Neural progenitor cell (in vitro differentiated cells): ENCODE measurements around the gene ZDHHC8. TPM values are rescaled to one million over a fixed set of nuclear protein-coding genes. Genes with fewer than 3 reads are reported as not detected.

Experiments used
- DNase-seq: peaks from one replicate; pipeline ENCODE4 v3.0.0-alpha.2; 2016; ENCODE audit warnings: low spot score
- H2AFZ ChIP-seq: fragments of 200-600 bp; sonication (generic); replicated peaks from 2 replicates; pipeline ENCODE4 v1.6.1; 2016; ENCODE audit warnings: antibody characterized with exemption
- H3F3A ChIP-seq: fragments of 200-600 bp; sonication (generic); 2 replicates; pipeline ENCODE4 v1.6.1; 2016; ENCODE audit warnings: antibody characterized with exemption, low read depth
- H3K27ac ChIP-seq: fragments of 200-600 bp; sonication (generic); 2 replicates; pipeline ENCODE4 v1.5.1; 2016; ENCODE audit warnings: mild to moderate bottlenecking
- H3K27me3 ChIP-seq: fragments of 200-600 bp; sonication (generic); 2 replicates; pipeline ENCODE4 v1.6.1; 2016; ENCODE audit warnings: mild to moderate bottlenecking, moderate library complexity
- H3K36me3 ChIP-seq: fragments of 200-600 bp; sonication (generic); 2 replicates; pipeline ENCODE4 v1.5.1; 2016
- H3K4me1 ChIP-seq: fragments of 200-600 bp; sonication (generic); 2 replicates; pipeline ENCODE4 v1.6.1; 2016; ENCODE audit warnings: mixed run types
- H3K4me2 ChIP-seq: fragments of 200-600 bp; sonication (generic); 2 replicates; pipeline ENCODE4 v1.6.1; 2016
- H3K4me3 ChIP-seq: fragments of 200-600 bp; sonication (generic); 2 replicates; pipeline ENCODE4 v1.5.1; 2016
- H3K79me2 ChIP-seq: fragments of 200-600 bp; sonication (generic); 2 replicates; pipeline ENCODE4 v1.6.1; 2016; ENCODE audit warnings: low read depth
- H3K9ac ChIP-seq: fragments of 200-600 bp; sonication (generic); 2 replicates; pipeline ENCODE4 v1.6.1; 2016
- H3K9me3 ChIP-seq: fragments of 200-600 bp; sonication (generic); 2 replicates; pipeline ENCODE4 v1.5.1; 2016; ENCODE audit warnings: low read depth
- H4K20me1 ChIP-seq: fragments of 200-600 bp; sonication (generic); 2 replicates; pipeline ENCODE4 v1.6.1; 2016; ENCODE audit warnings: low read depth
- H3K27ac Mint-ChIP-seq: 3 replicates; pipeline ENCODE4 v1.8.0; 2021; ENCODE audit warnings: mixed read lengths
- H3K27me3 Mint-ChIP-seq: 2 replicates; pipeline ENCODE4 v1.8.0; 2022; ENCODE audit warnings: low read depth, mild to moderate bottlenecking, inconsistent platforms, moderate library complexity, mixed read lengths; ENCODE audit not compliant: insufficient read depth
- H3K36me3 Mint-ChIP-seq: 3 replicates; pipeline ENCODE4 v1.8.0; 2021; ENCODE audit warnings: mixed read lengths
- H3K4me1 Mint-ChIP-seq: 3 replicates; pipeline ENCODE4 v1.8.0; 2021; ENCODE audit warnings: mixed read lengths
- H3K4me3 Mint-ChIP-seq: 3 replicates; pipeline ENCODE4 v1.8.0; 2021; ENCODE audit warnings: mild to moderate bottlenecking, moderate library complexity, mixed read lengths
- H3K9me3 Mint-ChIP-seq: 3 replicates; pipeline ENCODE4 v1.8.0; 2020; ENCODE audit warnings: mixed read lengths
- EZH2 ChIP-seq: fragments of 200-600 bp; sonication (generic); IDR thresholded peaks from 2 replicates; pipeline ENCODE4 v1.6.1; 2017; ENCODE audit warnings: antibody characterized with exemption, mild to moderate bottlenecking, moderate library complexity
- EZH2phosphoT487 ChIP-seq: fragments of 200-600 bp; sonication (generic); IDR thresholded peaks from 2 replicates; pipeline ENCODE4 v1.6.1; 2017; ENCODE audit warnings: antibody characterized with exemption
- total RNA-seq: library from RNA; depleted of rRNA; stranded (reverse); fragments of >200 nt; gene quantifications from 2 replicates; pipeline ENCODE4 v1.2.3, GENCODE V29; 2015; ENCODE audit warnings: low replicate concordance
- TF ChIP-seq, protein P1 (sequence below): fragments of 200-600 bp; sonication (generic); IDR thresholded peaks from 2 replicates; pipeline ENCODE4 v1.5.1; 2017; ENCODE audit warnings: antibody characterized with exemption, mild to moderate bottlenecking

The ZDHHC8 gene
- total RNA-seq, 1 donor from 2014 or later: 7.1 TPM

DNA sequence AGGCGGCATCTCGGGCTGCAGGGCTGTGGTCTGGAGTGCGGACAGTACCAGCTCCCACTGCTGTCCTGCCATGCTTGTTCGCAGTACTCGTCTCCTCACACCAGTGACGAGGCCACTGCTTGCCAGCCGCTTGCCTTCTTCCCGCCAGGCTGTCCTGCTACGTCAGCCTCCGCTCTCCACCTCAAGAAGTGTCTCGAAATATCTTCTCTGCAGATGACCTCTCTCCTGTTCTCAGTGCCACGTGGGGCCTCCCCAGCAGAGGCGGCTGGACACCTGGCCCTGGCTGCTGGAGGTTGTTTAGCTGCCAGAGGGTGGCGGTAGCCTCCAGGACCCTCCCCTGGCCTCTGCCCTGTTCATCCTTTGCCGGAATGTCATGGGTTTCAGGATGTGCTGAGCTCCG lies 22.3 kb downstream of the ZDHHC8 start:
- H3K4me1 Mint-ChIP-seq: peaks cover 39% of the 10 kb centered on the region
- no peaks in the 10 kb centered on the region for H3K9me3 Mint-ChIP-seq
- no peaks in the 10 kb centered on the region for H3K27me3 Mint-ChIP-seq
- no peak overlapping the region for H3K4me3 Mint-ChIP-seq
- H3K4me2 ChIP-seq: no peak overlapping the region
- H2AFZ ChIP-seq: no peak overlapping the region
- H3K4me1 ChIP-seq: peaks cover 9% of the 10 kb centered on the region
- H3F3A ChIP-seq: no peaks in the 10 kb centered on the region
- no peaks in the 10 kb centered on the region for H3K27me3 ChIP-seq
- no peaks in the 10 kb centered on the region for H3K9me3 ChIP-seq
- TF ChIP-seq, protein P1, sequence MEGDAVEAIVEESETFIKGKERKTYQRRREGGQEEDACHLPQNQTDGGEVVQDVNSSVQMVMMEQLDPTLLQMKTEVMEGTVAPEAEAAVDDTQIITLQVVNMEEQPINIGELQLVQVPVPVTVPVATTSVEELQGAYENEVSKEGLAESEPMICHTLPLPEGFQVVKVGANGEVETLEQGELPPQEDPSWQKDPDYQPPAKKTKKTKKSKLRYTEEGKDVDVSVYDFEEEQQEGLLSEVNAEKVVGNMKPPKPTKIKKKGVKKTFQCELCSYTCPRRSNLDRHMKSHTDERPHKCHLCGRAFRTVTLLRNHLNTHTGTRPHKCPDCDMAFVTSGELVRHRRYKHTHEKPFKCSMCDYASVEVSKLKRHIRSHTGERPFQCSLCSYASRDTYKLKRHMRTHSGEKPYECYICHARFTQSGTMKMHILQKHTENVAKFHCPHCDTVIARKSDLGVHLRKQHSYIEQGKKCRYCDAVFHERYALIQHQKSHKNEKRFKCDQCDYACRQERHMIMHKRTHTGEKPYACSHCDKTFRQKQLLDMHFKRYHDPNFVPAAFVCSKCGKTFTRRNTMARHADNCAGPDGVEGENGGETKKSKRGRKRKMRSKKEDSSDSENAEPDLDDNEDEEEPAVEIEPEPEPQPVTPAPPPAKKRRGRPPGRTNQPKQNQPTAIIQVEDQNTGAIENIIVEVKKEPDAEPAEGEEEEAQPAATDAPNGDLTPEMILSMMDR: peak; percentile 44
- no peak for TF ChIP-seq EZH2phosphoT487
- H3K36me3 ChIP-seq: no peaks in the 10 kb centered on the region
- no peak overlapping the region for H3K27ac ChIP-seq
- no peaks in the 10 kb centered on the region for H3K36me3 Mint-ChIP-seq
- H4K20me1 ChIP-seq: no peaks in the 10 kb centered on the region
- H3K27ac Mint-ChIP-seq: no peak overlapping the region
- H3K9ac ChIP-seq: no peak overlapping the region
- peak; percentile 62 for DNase-seq
- H3K4me3 ChIP-seq: no peak overlapping the region
- H3K79me2 ChIP-seq: no peaks in the 10 kb centered on the region

GRCh38 chr22:20154602-20155187 lies 23.1 kb downstream of the ZDHHC8 start:
- Mint-ChIP-seq H3K9me3 (no peaks in the 10 kb centered on the region), H3K36me3 (no peaks in the 10 kb centered on the region), H3K27ac (peak overlapping the region; percentile 97), H3K4me3 (no peak overlapping the region), H3K27me3 (no peaks in the 10 kb centered on the region), H3K4me1 (peaks cover 40% of the 10 kb centered on the region)
- H4K20me1 ChIP-seq: no peaks in the 10 kb centered on the region
- H3K4me3 ChIP-seq: no peak overlapping the region
- H3K27ac ChIP-seq: no peak overlapping the region
- no peaks in the 10 kb centered on the region for H3F3A ChIP-seq
- no peaks in the 10 kb centered on the region for H3K79me2 ChIP-seq
- H3K36me3 ChIP-seq: no peaks in the 10 kb centered on the region
- no peak for DNase-seq
- no peak overlapping the region for H3K4me2 ChIP-seq
- H3K9ac ChIP-seq: no peak overlapping the region
- H2AFZ ChIP-seq: no peak overlapping the region
- H3K4me1 ChIP-seq: peaks cover 9% of the 10 kb centered on the region
- no peaks in the 10 kb centered on the region for H3K9me3 ChIP-seq
- TF ChIP-seq, protein P1: no peak
- TF ChIP-seq EZH2 (no peak), EZH2phosphoT487 (no peak)
- no peaks in the 10 kb centered on the region for H3K27me3 ChIP-seq

GRCh38 chr22:20155330-20156041 lies 23.9 kb downstream of the ZDHHC8 start:
- no peak overlapping the region for H3K4me2 ChIP-seq
- H4K20me1 ChIP-seq: no peaks in the 10 kb centered on the region
- H3K9me3 ChIP-seq: no peaks in the 10 kb centered on the region
- no peaks in the 10 kb centered on the region for H3K36me3 ChIP-seq
- H3K27ac ChIP-seq: no peak overlapping the region
- no peak overlapping the region for H2AFZ ChIP-seq
- no peak overlapping the region for H3K4me3 Mint-ChIP-seq
- no peaks in the 10 kb centered on the region for H3F3A ChIP-seq
- TF ChIP-seq, protein P1: no peak
- TF ChIP-seq EZH2: no peak
- H3K27ac Mint-ChIP-seq: peak overlapping the region; percentile 74
- no peak overlapping the region for H3K9ac ChIP-seq
- H3K4me3 ChIP-seq: no peak overlapping the region
- peaks cover 40% of the 10 kb centered on the region for H3K4me1 Mint-ChIP-seq
- no peaks in the 10 kb centered on the region for H3K36me3 Mint-ChIP-seq
- no peaks in the 10 kb centered on the region for H3K27me3 Mint-ChIP-seq
- no peaks in the 10 kb centered on the region for H3K79me2 ChIP-seq
- H3K4me1 ChIP-seq: peaks cover 9% of the 10 kb centered on the region
- peak; percentile 31 for DNase-seq
- no peaks in the 10 kb centered on the region for H3K9me3 Mint-ChIP-seq
- no peaks in the 10 kb centered on the region for H3K27me3 ChIP-seq
